H1 (cell line): ENCODE results near the gene CRYAB. TPM values are rescaled to one million over a fixed set of nuclear protein-coding genes. Genes with fewer than 3 reads are reported as not detected.

Experiments
- CTCF ChIA-PET: fragments of 300-600 bp; sonication (Branson Sonifier 250); formaldehyde crosslinking; loops from one replicate; lab custom pipeline; 2021; ENCODE audit not compliant: partially characterized antibody; lab: Charles Lee
- POLR2A ChIA-PET: fragments of 300-600 bp; sonication (Branson Sonifier 250); formaldehyde crosslinking; loops from one replicate; lab custom pipeline; 2021; ENCODE audit warnings: inconsistent platforms; ENCODE audit not compliant: partially characterized antibody; lab: Charles Lee
- DNase-seq, 2 experiments: peaks; one replicate each; pipeline versions ENCODE4 v3.0.0 to v3.0.0-alpha.2; 2010 to 2022; ENCODE audit warnings: low spot score in 2 of 2, low read depth in 1 of 2, mixed read lengths in 1 of 2
- FAIRE-seq: peaks from 2 replicates; lab custom pipeline; 2011; peaks lifted over from hg19 to GRCh38; lab: Jason Lieb, UNC
- H2AFZ ChIP-seq: 2 replicates; pipeline ENCODE4 v1.8.1; 2012; ENCODE audit warnings: low read length, inconsistent platforms
- H2AK5ac ChIP-seq: 2 replicates; pipeline ENCODE4 v1.6.1; 2013; ENCODE audit warnings: low read depth, low read length
- H2BK120ac ChIP-seq: replicated peaks from 2 replicates; pipeline ENCODE3; 2013; ENCODE audit warnings: low read depth, low read length, inconsistent platforms
- H2BK12ac ChIP-seq: 2 replicates; pipeline ENCODE4 v1.6.1; 2013; ENCODE audit warnings: low read depth, low read length
- H2BK15ac ChIP-seq: 2 replicates; pipeline ENCODE4 v1.6.1; 2013; ENCODE audit warnings: low read length
- H2BK20ac ChIP-seq: 2 replicates; pipeline ENCODE4 v1.6.1; 2013; ENCODE audit warnings: low read length
- H2BK5ac ChIP-seq: 2 replicates; pipeline ENCODE4 v1.6.1; 2013; ENCODE audit warnings: low read depth, low read length
- H3K14ac ChIP-seq: 2 replicates; pipeline ENCODE4 v1.6.1; 2013; ENCODE audit warnings: inconsistent platforms; ENCODE audit not compliant: insufficient read length
- H3K18ac ChIP-seq: 2 replicates; pipeline ENCODE4 v1.6.1; 2013; ENCODE audit warnings: low read length; ENCODE audit errors: extremely low read depth
- H3K23ac ChIP-seq: 2 replicates; pipeline ENCODE4 v1.6.1; 2013; ENCODE audit warnings: inconsistent platforms; ENCODE audit not compliant: insufficient read length
- H3K23me2 ChIP-seq: 2 replicates; pipeline ENCODE4 v1.6.1; 2013; ENCODE audit warnings: low read depth, low read length
- H3K27ac ChIP-seq: 2 replicates; pipeline ENCODE4 v1.6.1; 2011; ENCODE audit warnings: low read depth, low read length, inconsistent platforms
- H3K27me3 ChIP-seq, 4 experiments: replicated peaks in 1 of 4; 1 replicate in 1 of 4; 2 replicates in 3 of 4; pipeline versions ENCODE4 v1.6.1 to v1.8.1; 2011 to 2013; ENCODE audit warnings: low read length in 3 of 4, mild to moderate bottlenecking in 3 of 4, inconsistent platforms in 2 of 4, mixed read lengths in 2 of 4, moderate library complexity in 1 of 4; ENCODE audit not compliant: control insufficient read depth in 3 of 4, insufficient read depth in 3 of 4; ENCODE audit errors: extremely low read depth in 1 of 4
- H3K36me3 ChIP-seq, 4 experiments: 2 replicates each; pipeline versions ENCODE4 v1.6.1 to v1.8.1; 2011 to 2013; ENCODE audit warnings: mild to moderate bottlenecking in 4 of 4, low read length in 3 of 4, moderate library complexity in 2 of 4, control low read depth in 1 of 4, inconsistent platforms in 1 of 4; ENCODE audit not compliant: insufficient read depth in 4 of 4, control insufficient read depth in 2 of 4
- H3K4ac ChIP-seq: replicated peaks from 2 replicates; pipeline ENCODE3; 2013; ENCODE audit warnings: low read length, low read depth, mixed read lengths, inconsistent platforms; ENCODE audit not compliant: insufficient read length
- H3K4me1 ChIP-seq, 4 experiments: replicated peaks in 1 of 4; 1 replicate in 1 of 4; 2 replicates in 3 of 4; pipeline versions ENCODE4 v1.6.1 to v1.8.1; 2011 to 2013; ENCODE audit warnings: low read length in 3 of 4, inconsistent platforms in 2 of 4, mixed read lengths in 1 of 4; ENCODE audit not compliant: insufficient read depth in 4 of 4, control insufficient read depth in 3 of 4
- H3K4me2 ChIP-seq, 2 experiments: 2 replicates each; pipeline versions ENCODE4 v1.6.1 to v1.8.1; 2011 to 2013; ENCODE audit warnings: low read depth in 2 of 2, low read length in 2 of 2, control low read depth in 1 of 2, inconsistent platforms in 1 of 2, mild to moderate bottlenecking in 1 of 2; ENCODE audit not compliant: insufficient read depth in 1 of 2
- H3K4me3 ChIP-seq, 4 experiments: fragments of 200-600, 300-600 bp in 1 of 4; sonication (generic), shearing (Covaris generic), sonication (Bioruptor Twin) in 1 of 4; 2 replicates each; pipeline versions ENCODE4 v1.5.1 to v1.8.1; 2011 to 2016; ENCODE audit warnings: low read length in 4 of 4, low read depth in 3 of 4, control low read depth in 2 of 4, inconsistent platforms in 2 of 4, mild to moderate bottlenecking in 2 of 4, mixed read lengths in 1 of 4, moderate library complexity in 1 of 4; ENCODE audit not compliant: insufficient read depth in 2 of 4; ENCODE audit errors: extremely low read depth in 1 of 4
- H3K56ac ChIP-seq: replicated peaks from 2 replicates; pipeline ENCODE3; 2013; ENCODE audit warnings: low read depth, mild to moderate bottlenecking, mixed read lengths, low read length, inconsistent platforms; ENCODE audit not compliant: insufficient read length
- H3K79me1 ChIP-seq: 2 replicates; pipeline ENCODE4 v1.6.1; 2013; ENCODE audit warnings: low read depth, low read length, control low read depth
- H3K79me2 ChIP-seq, 2 experiments: 2 replicates each; pipeline versions ENCODE4 v1.6.1 to v1.8.1; 2012 to 2013; ENCODE audit warnings: low read length in 2 of 2, mild to moderate bottlenecking in 2 of 2, inconsistent platforms in 1 of 2; ENCODE audit not compliant: insufficient read depth in 2 of 2, control insufficient read depth in 1 of 2
- H3K9ac ChIP-seq, 4 experiments: replicated peaks in 1 of 4; 1 replicate in 1 of 4; 2 replicates in 3 of 4; pipeline versions ENCODE4 v1.6.1 to v1.8.1; 2011 to 2013; ENCODE audit warnings: low read depth in 3 of 4, low read length in 3 of 4, control low read depth in 2 of 4, mild to moderate bottlenecking in 2 of 4, moderate library complexity in 2 of 4, inconsistent platforms in 1 of 4; ENCODE audit errors: extremely low read depth in 1 of 4
- H3K9me3 ChIP-seq, 2 experiments: 2 replicates each; pipeline versions ENCODE4 v1.6.1 to v1.8.1; 2012 to 2013; ENCODE audit warnings: mild to moderate bottlenecking in 2 of 2, moderate library complexity in 2 of 2, control low read depth in 1 of 2, inconsistent platforms in 1 of 2, low read depth in 1 of 2, low read length in 1 of 2, mixed read lengths in 1 of 2; ENCODE audit not compliant: insufficient read depth in 2 of 2
- H4K20me1 ChIP-seq, 2 experiments: replicated peaks in 1 of 2; 2 replicates each; pipeline versions ENCODE3 to v1.8.1; 2011 to 2013; ENCODE audit warnings: inconsistent platforms in 2 of 2, low read length in 2 of 2, mild to moderate bottlenecking in 1 of 2; ENCODE audit not compliant: insufficient read depth in 2 of 2, control insufficient read depth in 1 of 2
- H4K5ac ChIP-seq: 2 replicates; pipeline ENCODE4 v1.6.1; 2013; ENCODE audit warnings: low read length, low read depth, mixed read lengths, inconsistent platforms; ENCODE audit not compliant: insufficient read length
- H4K8ac ChIP-seq: 2 replicates; pipeline ENCODE4 v1.8.0; 2013; ENCODE audit warnings: mild to moderate bottlenecking, moderate library complexity, low read length, inconsistent platforms; ENCODE audit not compliant: insufficient read depth; ENCODE audit errors: extremely low read depth
- H4K91ac ChIP-seq: replicated peaks from 2 replicates; pipeline ENCODE3; 2013; ENCODE audit warnings: low read length, mixed read lengths, inconsistent platforms; ENCODE audit not compliant: insufficient read length
- BCL11A ChIP-seq, 2 experiments: IDR thresholded peaks; one replicate each; pipeline ENCODE4 v1.6.1; 2011; ENCODE audit warnings: low read depth in 2 of 2, low read length in 2 of 2, mild to moderate bottlenecking in 2 of 2
- BRCA1 ChIP-seq: IDR thresholded peaks from 2 replicates; pipeline ENCODE4 v1.6.1; 2012; ENCODE audit warnings: low read depth, low read length, improper control_type of control experiment
- CHD2 ChIP-seq: IDR thresholded peaks from 2 replicates; pipeline ENCODE4 v1.6.1; 2012; ENCODE audit warnings: low read length, improper control_type of control experiment
- GABPA ChIP-seq: IDR thresholded peaks from 2 replicates; pipeline ENCODE4 v1.6.1; 2011; ENCODE audit warnings: mild to moderate bottlenecking, low read length, moderate library complexity, borderline replicate concordance; ENCODE audit not compliant: insufficient read depth
- GTF2F1 ChIP-seq: IDR thresholded peaks from 2 replicates; pipeline ENCODE4 v1.6.1; 2012; ENCODE audit warnings: low read depth, low read length, improper control_type of control experiment, borderline replicate concordance
- RBBP5 ChIP-seq: IDR thresholded peaks from 2 replicates; pipeline ENCODE4 v1.7.1; 2012; ENCODE audit warnings: low read depth, mild to moderate bottlenecking, inconsistent platforms, low read length, moderate library complexity, borderline replicate concordance
- SAP30 ChIP-seq: fragments of 300-600 bp; sonication (generic); IDR thresholded peaks from 2 replicates; pipeline ENCODE4 v1.7.1; 2012; ENCODE audit warnings: low read length, moderate library complexity, mild to moderate bottlenecking, inconsistent platforms; ENCODE audit not compliant: insufficient read depth, insufficient replicate concordance
- WGBS, 2 experiments: shearing (Covaris generic) in 1 of 2; methylation state at CpG; one replicate each; pipeline versions ENCODE4 v1.1.6 to v1.1.7; 2013 to 2015; ENCODE audit warnings: low lambda C conversion rate in 2 of 2, mixed read lengths in 2 of 2, inconsistent platforms in 1 of 2, low coverage in 1 of 2, missing lambda C conversion rate in 1 of 2; ENCODE audit not compliant: insufficient replicate concordance in 2 of 2, insufficient coverage in 1 of 2, insufficient read length in 1 of 2; ENCODE audit errors: extremely low coverage in 1 of 2, missing lambda C conversion rate in 1 of 2; 5-methylcytosine and 5-hydroxymethylcytosine counted together
- polyA plus RNA-seq, 7 experiments: library from polyadenylated mRNA; depleted of rRNA in 3 of 7; stranded (reverse) in 5 of 7; unstranded in 2 of 7; fragments of >200 nt in 5 of 7; fragments of 200-250 nt in 2 of 7; gene quantifications; 1 replicate in 5 of 7; 2 replicates in 1 of 7; 4 replicates in 1 of 7; pipeline versions ENCODE4 v1.2.1 to v1.2.3, GENCODE V29; 2011 to 2013; ENCODE audit warnings: missing spikeins in 2 of 7, mixed read lengths in 2 of 7
- total RNA-seq: library from RNA; stranded (reverse); fragmentation: NEBNext Ultra II Directional; extraction: Animal tissue kit (Norgen Biotek cat#: 25700); gene quantifications from 2 replicates; pipeline ENCODE4 v1.2.1, GENCODE V29; 2021

Gene CRYAB
- total and polyA plus RNA-seq, 2 of the 8 experiments (the other 6 are each of a cell fraction or from before 2014, with no cell fraction given) = 1.9 to 2.0 TPM

GRCh38 chr11:111954154-111954553, 42.6 kb upstream of the CRYAB start:
- no peak overlapping the region for H2AK5ac ChIP-seq
- no peak overlapping the region for H2BK20ac ChIP-seq
- no peak overlapping the region for H2BK12ac ChIP-seq
- no peak overlapping the region for H3K14ac ChIP-seq
- no peak overlapping the region for H3K27ac ChIP-seq
- no peaks in the 10 kb centered on the region for H3K79me1 ChIP-seq
- no peak overlapping the region for H3K18ac ChIP-seq
- no peaks in the 10 kb centered on the region for H3K79me2 ChIP-seq
- no peak overlapping the region for H2BK120ac ChIP-seq
- H3K4me1 ChIP-seq = no peaks in the 10 kb centered on the region
- ChIA-PET CTCF (interaction anchor here (1.1 to 3.1 kb wide), 6 partner anchors 16 to 28 kb away, joined by 3 to 12 read pairs (median 6); no protein-coding TSS in a partner anchor), POLR2A (interaction anchor here (0.9 kb wide), 1 partner anchor 26 kb away, joined by 3 read pairs; no protein-coding TSS in a partner anchor)
- no peak overlapping the region for H3K4me2 ChIP-seq
- no peak overlapping the region for H2AFZ ChIP-seq
- no peak overlapping the region for H2BK5ac ChIP-seq
- TF ChIP-seq GABPA (no peak), GTF2F1 (no peak), BRCA1 (no peak), BCL11A (IDR thresholded peaks at IDR 0.05; ENCODE audit: low read depth in 2 of 2, low read length in 2 of 2) (no peak), CHD2 (no peak), RBBP5 (no peak), SAP30 (no peak)
- H3K4ac ChIP-seq = no peak overlapping the region
- no peak overlapping the region for H3K23ac ChIP-seq
- no peak overlapping the region for H2BK15ac ChIP-seq
- peaks cover 0 to 10% of the 10 kb centered on the region in 2 experiments; a peak in 1 of 4 replicates for H3K9me3 ChIP-seq
- FAIRE-seq (no peak), DNase-seq (no peak)
- no peaks in the 10 kb centered on the region for H3K23me2 ChIP-seq
- H4K5ac ChIP-seq = no peak overlapping the region
- no peak overlapping the region for H3K56ac ChIP-seq
- no peak overlapping the region for H3K9ac ChIP-seq
- no peak overlapping the region for H3K4me3 ChIP-seq
- H4K8ac ChIP-seq = no peak overlapping the region
- WGBS, 2 experiments = 92% methylated on average over 4 of the region's 4 CpGs; no CpG with 5 or more reads in 1 of the 2 experiments
- H4K91ac ChIP-seq = no peak overlapping the region
- no peaks in the 10 kb centered on the region for H4K20me1 ChIP-seq
- no peaks in the 10 kb centered on the region for H3K27me3 ChIP-seq
- H3K36me3 ChIP-seq = no peaks in the 10 kb centered on the region
